ENCODE measurements around the gene VWA3A. TPM values are rescaled to one million over a fixed set of nuclear protein-coding genes. Genes with fewer than 3 reads are reported as not detected.

Gene VWA3A
- total RNA-seq, 1 donor from 2014 or later, result not detected

DNA sequence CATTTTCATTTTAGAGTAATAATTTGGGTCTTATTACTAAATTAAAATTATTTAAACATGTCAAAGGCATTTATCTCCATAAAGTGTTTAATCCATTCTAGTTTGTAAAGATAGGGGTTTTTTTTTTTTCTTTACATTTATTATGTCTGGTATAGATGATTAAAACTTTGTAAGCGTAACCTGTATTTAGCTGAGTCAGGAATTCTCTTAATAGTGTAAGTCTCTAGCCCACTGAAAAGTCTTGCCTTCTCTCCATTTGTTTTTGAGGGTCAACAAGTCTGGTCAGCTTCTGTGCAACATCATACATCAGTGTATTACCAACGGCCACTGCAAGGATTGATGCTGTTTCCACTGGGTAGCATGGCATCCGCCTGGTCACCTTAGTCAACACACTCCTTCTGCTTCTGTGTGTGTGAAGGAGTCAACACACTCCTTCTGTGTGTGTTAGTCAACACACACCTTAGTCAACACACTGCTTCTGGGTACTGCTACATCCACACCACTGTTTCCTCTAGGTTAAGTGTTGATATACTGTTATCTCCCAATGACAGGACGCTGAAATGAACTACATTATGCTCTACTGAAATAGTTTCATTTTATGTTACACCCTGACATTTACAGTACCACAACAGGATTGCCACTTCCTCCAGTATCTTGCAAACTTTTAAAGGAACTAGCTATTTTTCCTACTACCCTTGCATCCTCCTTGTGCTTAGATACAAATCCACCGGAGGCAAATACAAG is 37.3 kb upstream of the VWA3A start:
- DNase-seq (ENCODE audit: low read depth) (no peak), FAIRE-seq (no peak)
- Histone ChIP-seq H2AFZ (ENCODE audit: low read depth, low read length) (no peak overlapping the region), H3K4me3 (ENCODE audit: insufficient read depth, low read depth, low read length) (no peak overlapping the region), H3K4me1 (ENCODE audit: insufficient read depth, low read length) (no peaks in the 10 kb centered on the region), H3K9me3 (ENCODE audit: insufficient read depth, low read depth, low read length) (no peaks in the 10 kb centered on the region), H3K4me2 (ENCODE audit: low read length) (no peak overlapping the region), H3K27ac (ENCODE audit: low read depth, low read length) (no peak overlapping the region), H3K36me3 (ENCODE audit: insufficient read depth, low read length) (no peaks in the 10 kb centered on the region), H3K79me2 (ENCODE audit: insufficient read depth, low read length) (peaks cover 11% of the 10 kb centered on the region), H4K20me1 (ENCODE audit: insufficient read depth, low read length) (peaks cover 17% of the 10 kb centered on the region), H3K9ac (ENCODE audit: low read length) (no peak overlapping the region), H3K27me3 (ENCODE audit: insufficient read depth, low read length) (no peaks in the 10 kb centered on the region)
- no peaks in the 10 kb centered on the region for H3K9me3 Mint-ChIP-seq (ENCODE audit: unreplicated experiment)
- no peak overlapping the region for H3K27ac Mint-ChIP-seq (ENCODE audit: unreplicated experiment)
- H3K27me3 Mint-ChIP-seq (ENCODE audit: low read depth, unreplicated experiment), result no peaks in the 10 kb centered on the region
- TF ChIP-seq, protein P1, sequence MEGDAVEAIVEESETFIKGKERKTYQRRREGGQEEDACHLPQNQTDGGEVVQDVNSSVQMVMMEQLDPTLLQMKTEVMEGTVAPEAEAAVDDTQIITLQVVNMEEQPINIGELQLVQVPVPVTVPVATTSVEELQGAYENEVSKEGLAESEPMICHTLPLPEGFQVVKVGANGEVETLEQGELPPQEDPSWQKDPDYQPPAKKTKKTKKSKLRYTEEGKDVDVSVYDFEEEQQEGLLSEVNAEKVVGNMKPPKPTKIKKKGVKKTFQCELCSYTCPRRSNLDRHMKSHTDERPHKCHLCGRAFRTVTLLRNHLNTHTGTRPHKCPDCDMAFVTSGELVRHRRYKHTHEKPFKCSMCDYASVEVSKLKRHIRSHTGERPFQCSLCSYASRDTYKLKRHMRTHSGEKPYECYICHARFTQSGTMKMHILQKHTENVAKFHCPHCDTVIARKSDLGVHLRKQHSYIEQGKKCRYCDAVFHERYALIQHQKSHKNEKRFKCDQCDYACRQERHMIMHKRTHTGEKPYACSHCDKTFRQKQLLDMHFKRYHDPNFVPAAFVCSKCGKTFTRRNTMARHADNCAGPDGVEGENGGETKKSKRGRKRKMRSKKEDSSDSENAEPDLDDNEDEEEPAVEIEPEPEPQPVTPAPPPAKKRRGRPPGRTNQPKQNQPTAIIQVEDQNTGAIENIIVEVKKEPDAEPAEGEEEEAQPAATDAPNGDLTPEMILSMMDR (IDR thresholded peaks at IDR 0.05; ENCODE audit: insufficient read depth, low read depth, low read length), result no peak
- TF ChIP-seq EZH2 (IDR thresholded peaks at IDR 0.05; ENCODE audit: insufficient read depth, low read length), result no peak
- H3K4me3 Mint-ChIP-seq (ENCODE audit: unreplicated experiment), result no peak overlapping the region
- H3K4me1 Mint-ChIP-seq (ENCODE audit: low read depth, unreplicated experiment), result no peaks in the 10 kb centered on the region
- H3K36me3 Mint-ChIP-seq (ENCODE audit: low read depth, unreplicated experiment), result no peaks in the 10 kb centered on the region

DNA sequence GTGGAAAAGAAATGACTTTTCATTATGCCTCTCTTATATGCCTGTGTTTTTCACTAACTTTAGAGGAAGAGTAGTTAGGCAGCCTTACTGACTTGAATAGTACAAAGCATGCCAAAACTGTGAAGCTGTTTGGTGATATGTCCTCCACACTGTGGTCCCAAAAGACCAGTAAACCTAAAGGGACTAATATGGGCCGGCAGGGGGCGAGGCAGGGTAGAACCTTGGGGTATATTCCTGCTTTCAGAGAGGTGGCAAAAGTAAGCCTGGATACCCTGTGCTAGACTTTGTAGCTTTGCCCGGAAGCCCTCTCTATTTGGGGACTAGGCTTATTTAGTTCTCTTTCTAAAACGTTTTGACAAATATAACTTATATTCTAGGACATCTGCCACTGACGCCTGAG is 36.5 kb upstream of the VWA3A start:
- no peaks in the 10 kb centered on the region for H3K36me3 ChIP-seq (ENCODE audit: insufficient read depth, low read length)
- no peak overlapping the region for H2AFZ ChIP-seq (ENCODE audit: low read depth, low read length)
- H3K4me3 ChIP-seq (ENCODE audit: insufficient read depth, low read depth, low read length), result no peak overlapping the region
- no peak overlapping the region for H3K9ac ChIP-seq (ENCODE audit: low read length)
- Mint-ChIP-seq H3K27ac (ENCODE audit: unreplicated experiment) (no peak overlapping the region), H3K4me1 (ENCODE audit: low read depth, unreplicated experiment) (no peaks in the 10 kb centered on the region), H3K4me3 (ENCODE audit: unreplicated experiment) (no peak overlapping the region), H3K9me3 (ENCODE audit: unreplicated experiment) (no peaks in the 10 kb centered on the region), H3K36me3 (ENCODE audit: low read depth, unreplicated experiment) (no peaks in the 10 kb centered on the region), H3K27me3 (ENCODE audit: low read depth, unreplicated experiment) (no peaks in the 10 kb centered on the region)
- peaks cover 20% of the 10 kb centered on the region for H3K79me2 ChIP-seq (ENCODE audit: insufficient read depth, low read length)
- H3K27ac ChIP-seq (ENCODE audit: low read depth, low read length), result no peak overlapping the region
- FAIRE-seq (no peak), DNase-seq (ENCODE audit: low read depth) (no peak)
- peaks cover 13% of the 10 kb centered on the region for H4K20me1 ChIP-seq (ENCODE audit: insufficient read depth, low read length)
- no peaks in the 10 kb centered on the region for H3K27me3 ChIP-seq (ENCODE audit: insufficient read depth, low read length)
- H3K4me1 ChIP-seq (ENCODE audit: insufficient read depth, low read length), result no peaks in the 10 kb centered on the region
- no peaks in the 10 kb centered on the region for H3K9me3 ChIP-seq (ENCODE audit: insufficient read depth, low read depth, low read length)
- TF ChIP-seq EZH2 (IDR thresholded peaks at IDR 0.05; ENCODE audit: insufficient read depth, low read length), result no peak
- TF ChIP-seq, protein P1 (IDR thresholded peaks at IDR 0.05; ENCODE audit: insufficient read depth, low read depth, low read length), result peak; percentile 2
- H3K4me2 ChIP-seq (ENCODE audit: low read length), result no peak overlapping the region

DNA sequence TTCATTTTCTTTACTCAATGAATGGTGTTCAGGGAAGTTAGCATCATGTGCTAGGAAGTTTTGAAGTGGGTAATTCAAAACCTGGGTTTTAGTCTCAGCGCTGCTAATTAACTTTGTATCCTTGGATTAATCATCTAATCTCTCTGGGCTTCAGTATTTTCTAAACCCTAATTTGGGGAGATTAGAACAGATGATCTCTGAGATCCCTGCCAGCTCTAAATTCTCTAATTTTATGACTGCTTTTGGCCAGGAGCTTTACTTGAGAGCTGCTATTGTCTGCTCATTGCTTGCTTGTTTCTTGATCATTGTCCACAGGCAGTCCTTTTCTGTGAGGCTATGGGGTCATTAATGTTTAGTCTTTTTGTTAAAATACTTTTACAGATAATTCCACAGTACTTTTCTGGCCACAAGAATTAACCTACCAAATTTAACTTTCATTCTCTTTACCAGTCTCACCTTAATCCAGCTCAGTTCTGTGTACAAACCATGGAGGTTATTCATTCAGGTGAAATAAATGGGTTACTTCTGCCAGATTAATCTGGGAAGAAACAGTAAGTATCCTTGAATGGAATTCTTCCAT is 28.4 kb upstream of the VWA3A start:
- peaks cover 35% of the 10 kb centered on the region for H3K79me2 ChIP-seq (ENCODE audit: insufficient read depth, low read length)
- H3K9me3 ChIP-seq (ENCODE audit: insufficient read depth, low read depth, low read length), result no peaks in the 10 kb centered on the region
- H3K4me2 ChIP-seq (ENCODE audit: low read length), result no peak overlapping the region
- Mint-ChIP-seq H3K27ac (ENCODE audit: unreplicated experiment) (no peak overlapping the region), H3K4me1 (ENCODE audit: low read depth, unreplicated experiment) (peaks cover 11% of the 10 kb centered on the region), H3K9me3 (ENCODE audit: unreplicated experiment) (peaks cover 5% of the 10 kb centered on the region), H3K36me3 (ENCODE audit: low read depth, unreplicated experiment) (peaks cover 9% of the 10 kb centered on the region), H3K4me3 (ENCODE audit: unreplicated experiment) (no peak overlapping the region), H3K27me3 (ENCODE audit: low read depth, unreplicated experiment) (no peaks in the 10 kb centered on the region)
- H3K4me1 ChIP-seq (ENCODE audit: insufficient read depth, low read length), result no peaks in the 10 kb centered on the region
- no peaks in the 10 kb centered on the region for H3K27me3 ChIP-seq (ENCODE audit: insufficient read depth, low read length)
- no peak overlapping the region for H3K4me3 ChIP-seq (ENCODE audit: insufficient read depth, low read depth, low read length)
- H2AFZ ChIP-seq (ENCODE audit: low read depth, low read length), result no peak overlapping the region
- H3K9ac ChIP-seq (ENCODE audit: low read length), result no peak overlapping the region
- FAIRE-seq (no peak), DNase-seq (ENCODE audit: low read depth) (no peak)
- no peak overlapping the region for H3K27ac ChIP-seq (ENCODE audit: low read depth, low read length)
- no peak for TF ChIP-seq EZH2 (IDR thresholded peaks at IDR 0.05; ENCODE audit: insufficient read depth, low read length)
- TF ChIP-seq, protein P1 (IDR thresholded peaks at IDR 0.05; ENCODE audit: insufficient read depth, low read depth, low read length), result no peak
- no peaks in the 10 kb centered on the region for H3K36me3 ChIP-seq (ENCODE audit: insufficient read depth, low read length)
- peaks cover 19% of the 10 kb centered on the region for H4K20me1 ChIP-seq (ENCODE audit: insufficient read depth, low read length)
